SK-N-MC (cell line): ENCODE measurements around the gene PDZD7.

Experiments used
- DNase-seq: peaks from one replicate; pipeline ENCODE4 v3.0.0-alpha.2; 2011; ENCODE audit warnings: low read depth, low spot score
- H3K27ac ChIP-seq: fragments of 200-600 bp; sonication (generic); 2 replicates; pipeline ENCODE4 v1.5.1; 2016; ENCODE audit warnings: mixed run types
- H3K36me3 ChIP-seq: fragments of 200-600 bp; sonication (generic); 2 replicates; pipeline ENCODE4 v1.6.1; 2017; ENCODE audit warnings: antibody characterized with exemption, low read length, mixed read lengths; ENCODE audit not compliant: insufficient read depth
- H3K4me3 ChIP-seq: fragments of 200-600 bp; sonication (generic); 2 replicates; pipeline ENCODE4 v1.5.1; 2016
- H3K9ac ChIP-seq: fragments of 200-600 bp; sonication (generic); 2 replicates; pipeline ENCODE4 v1.8.0; 2017; ENCODE audit warnings: mixed run types, mixed read lengths; ENCODE audit not compliant: insufficient read length
- H3K9me3 ChIP-seq: fragments of 200-600 bp; sonication (generic); 2 replicates; pipeline ENCODE4 v1.6.1; 2017; ENCODE audit warnings: low read depth, mild to moderate bottlenecking, antibody characterized with exemption, low read length, moderate library complexity, mixed read lengths
- EZH2 ChIP-seq: fragments of 200-600 bp; sonication (generic); IDR thresholded peaks from one replicate; pipeline ENCODE4 v1.6.1; 2017; ENCODE audit warnings: antibody characterized with exemption
- FOXP2 ChIP-seq: optimal IDR thresholded peaks from 2 replicates; pipeline ENCODE3; 2011; ENCODE audit warnings: mild to moderate bottlenecking, moderate library complexity; ENCODE audit not compliant: insufficient read depth; ENCODE audit errors: extremely low read length, control extremely low read depth
- POLR2AphosphoS5 ChIP-seq: IDR thresholded peaks from 2 replicates; pipeline ENCODE4 v1.6.1; 2012; ENCODE audit warnings: mild to moderate bottlenecking, low read depth, low read length, borderline replicate concordance

Gene PDZD7

DNA sequence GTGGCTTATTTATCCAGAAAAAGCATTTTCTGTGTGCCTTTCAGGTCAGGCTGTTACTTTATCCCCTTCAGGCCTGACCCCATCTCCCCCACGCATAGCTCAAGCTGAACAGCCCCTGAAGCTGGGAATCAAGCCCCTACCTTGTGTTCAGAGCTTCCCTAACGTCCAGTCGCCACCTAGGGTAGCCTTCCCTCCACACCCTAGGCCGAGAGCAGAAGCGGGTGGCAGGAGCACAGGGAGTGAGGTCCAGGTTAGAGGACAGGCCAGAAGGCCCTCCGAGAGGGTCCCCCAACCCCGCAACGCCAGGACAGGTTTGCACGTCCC lies 62.1 kb downstream of the PDZD7 start:
- TF ChIP-seq POLR2AphosphoS5 (no peak), EZH2 (no peak), FOXP2 (no peak)

DNA sequence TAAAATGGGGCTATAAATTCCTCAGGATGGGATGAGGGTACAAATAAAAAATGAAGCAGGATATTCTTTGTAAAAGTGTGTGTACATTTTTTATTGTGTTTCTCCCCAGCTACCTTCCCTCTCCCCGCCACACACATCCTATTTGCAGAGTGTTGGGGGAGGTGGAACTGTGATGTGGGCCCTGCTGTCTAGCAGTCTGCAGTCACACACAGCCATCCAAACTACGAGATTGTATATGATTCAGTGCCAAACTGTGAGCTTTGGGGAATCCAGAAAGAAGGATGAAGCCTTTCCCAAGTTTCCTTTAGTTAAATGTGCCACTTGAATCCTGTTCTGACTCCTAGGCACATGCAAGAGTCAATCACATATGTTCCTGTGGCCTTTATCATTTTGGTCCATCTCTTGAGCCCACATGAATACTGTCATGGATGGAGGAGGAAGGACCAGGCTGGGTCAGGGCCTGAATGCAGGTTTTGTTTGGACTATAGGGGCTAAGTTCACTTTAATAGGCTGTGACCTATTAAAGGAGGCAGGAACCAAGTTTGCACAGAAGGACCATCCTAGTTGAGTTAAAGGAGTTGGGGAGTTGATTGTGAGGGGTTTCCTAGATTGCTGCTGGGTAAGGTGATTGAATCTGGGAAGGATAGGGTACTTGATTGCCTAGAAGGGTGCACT lies 62.7 kb downstream of the PDZD7 start:
- no peak overlapping the region for H3K27ac ChIP-seq
- TF ChIP-seq FOXP2 (no peak), EZH2 (no peak), POLR2AphosphoS5 (no peak)
- no peak for DNase-seq
- H3K9ac ChIP-seq, result no peak overlapping the region
- H3K9me3 ChIP-seq, result no peaks in the 10 kb centered on the region
- H3K4me3 ChIP-seq, result no peak overlapping the region
- H3K36me3 ChIP-seq, result peaks cover under 1% of the 10 kb centered on the region; the same call in 1 of the 2 replicates

More for the DNA sequence above, 62.1 kb downstream of the PDZD7 start:
- Histone ChIP-seq H3K36me3 (no peaks in the 10 kb centered on the region), H3K9me3 (no peaks in the 10 kb centered on the region), H3K4me3 (no peak overlapping the region), H3K27ac (no peak overlapping the region), H3K9ac (no peak overlapping the region)
- DNase-seq, result no peak

DNA sequence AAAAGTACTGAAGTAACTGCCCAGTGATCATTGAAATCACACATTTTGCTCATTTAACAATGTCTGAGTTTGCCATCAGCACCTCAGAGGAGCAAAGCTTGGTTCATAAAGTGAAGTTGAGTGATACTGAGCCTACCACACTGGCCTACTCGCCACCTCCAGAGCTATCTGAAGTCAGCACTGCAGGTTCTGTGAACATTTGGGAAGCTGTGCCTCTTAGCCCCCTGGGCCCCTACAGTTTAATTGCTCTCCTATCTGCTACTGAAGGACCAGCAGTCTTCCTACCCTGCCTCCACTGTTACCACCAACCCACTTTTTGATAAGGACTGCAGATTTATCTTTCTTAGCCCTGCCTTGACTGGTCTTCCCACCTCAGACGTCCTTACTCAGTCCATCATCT lies 63.6 kb downstream of the PDZD7 start:
- H3K9me3 ChIP-seq, result no peaks in the 10 kb centered on the region

DNA sequence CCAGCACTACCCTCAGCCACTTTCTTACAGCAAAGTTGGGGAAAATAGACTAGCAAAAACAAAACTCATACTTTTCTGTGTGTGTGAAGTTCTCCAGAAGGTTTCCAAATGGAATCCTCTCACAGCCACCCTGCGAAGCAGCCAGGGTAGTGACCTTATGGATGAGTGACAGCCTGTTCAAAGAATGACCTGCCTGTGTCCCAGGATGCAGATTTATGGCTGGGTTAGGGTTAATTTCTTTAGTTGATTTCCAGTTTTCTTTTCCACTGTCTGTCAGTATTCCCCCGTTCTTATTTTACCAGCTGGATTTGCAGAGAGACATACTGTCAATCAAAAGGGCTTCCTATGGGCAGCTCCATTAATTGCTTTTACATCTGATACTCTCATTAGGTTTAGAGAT lies 64.0 kb downstream of the PDZD7 start:
- H3K36me3 ChIP-seq, result peaks cover 12% of the 10 kb centered on the region
- no peak for TF ChIP-seq FOXP2
- no peak for TF ChIP-seq EZH2
- no peak for TF ChIP-seq POLR2AphosphoS5
- DNase-seq, result no peak
- no peaks in the 10 kb centered on the region for H3K9me3 ChIP-seq
- H3K9ac ChIP-seq, result no peak overlapping the region
- H3K4me3 ChIP-seq, result no peak overlapping the region
- H3K27ac ChIP-seq, result no peak overlapping the region

More for the DNA sequence above, 63.6 kb downstream of the PDZD7 start:
- Histone ChIP-seq H3K4me3 (no peak overlapping the region), H3K27ac (no peak overlapping the region), H3K9ac (no peak overlapping the region), H3K36me3 (peaks cover 8% of the 10 kb centered on the region)
- no peak for DNase-seq
- TF ChIP-seq FOXP2, result no peak

DNA sequence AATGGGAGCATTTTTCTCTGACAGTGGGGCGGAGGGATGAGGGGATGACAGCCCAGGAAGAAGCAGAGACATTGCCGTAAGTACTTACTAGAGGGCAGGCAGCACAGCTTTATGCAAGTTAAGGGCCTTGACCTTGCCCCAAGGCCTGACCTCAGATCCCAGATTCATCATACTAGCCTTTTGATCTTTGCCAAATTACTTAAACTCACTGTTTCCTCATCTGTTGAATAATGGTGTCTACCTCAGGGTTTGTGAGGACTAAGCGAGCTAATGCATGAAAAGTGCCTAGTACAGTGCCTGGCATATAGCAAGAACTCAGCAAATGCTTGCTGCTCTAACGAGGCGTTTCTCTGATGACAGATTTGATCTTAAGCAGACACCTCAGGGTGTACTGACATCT lies 65.1 kb downstream of the PDZD7 start:
- no peak overlapping the region for H3K27ac ChIP-seq
- H3K36me3 ChIP-seq, result peaks cover 15% of the 10 kb centered on the region
- TF ChIP-seq POLR2AphosphoS5 (no peak), EZH2 (no peak), FOXP2 (no peak)

DNA sequence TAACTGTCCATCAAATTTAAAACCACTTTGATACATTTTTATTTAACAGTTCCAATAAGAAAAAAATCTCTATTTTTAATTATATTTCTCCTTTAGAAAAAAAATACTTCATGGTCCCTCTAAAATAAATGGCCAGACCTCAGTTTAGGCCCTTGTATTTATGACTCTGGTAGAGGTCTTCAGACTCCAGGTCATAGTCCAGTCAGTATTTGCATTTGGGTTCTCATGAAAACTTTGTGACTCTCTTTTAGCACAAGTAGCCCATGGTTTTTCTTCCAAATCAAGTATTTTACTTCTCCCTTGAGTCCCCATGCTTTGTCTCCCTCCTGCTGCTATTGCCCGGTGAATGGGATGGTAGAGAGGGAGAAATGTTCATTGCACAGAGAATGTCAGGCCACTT lies 67.1 kb downstream of the PDZD7 start:
- Histone ChIP-seq H3K9me3 (no peaks in the 10 kb centered on the region), H3K27ac (no peak overlapping the region), H3K9ac (no peak overlapping the region), H3K4me3 (no peak overlapping the region), H3K36me3 (peaks cover 27% of the 10 kb centered on the region)
- no peak for DNase-seq
- TF ChIP-seq EZH2, result no peak
- TF ChIP-seq FOXP2, result no peak
- no peak for TF ChIP-seq POLR2AphosphoS5

More for the DNA sequence above, 65.1 kb downstream of the PDZD7 start:
- Histone ChIP-seq H3K4me3 (no peak overlapping the region), H3K9me3 (no peaks in the 10 kb centered on the region), H3K9ac (no peak overlapping the region)
- no peak for DNase-seq

DNA sequence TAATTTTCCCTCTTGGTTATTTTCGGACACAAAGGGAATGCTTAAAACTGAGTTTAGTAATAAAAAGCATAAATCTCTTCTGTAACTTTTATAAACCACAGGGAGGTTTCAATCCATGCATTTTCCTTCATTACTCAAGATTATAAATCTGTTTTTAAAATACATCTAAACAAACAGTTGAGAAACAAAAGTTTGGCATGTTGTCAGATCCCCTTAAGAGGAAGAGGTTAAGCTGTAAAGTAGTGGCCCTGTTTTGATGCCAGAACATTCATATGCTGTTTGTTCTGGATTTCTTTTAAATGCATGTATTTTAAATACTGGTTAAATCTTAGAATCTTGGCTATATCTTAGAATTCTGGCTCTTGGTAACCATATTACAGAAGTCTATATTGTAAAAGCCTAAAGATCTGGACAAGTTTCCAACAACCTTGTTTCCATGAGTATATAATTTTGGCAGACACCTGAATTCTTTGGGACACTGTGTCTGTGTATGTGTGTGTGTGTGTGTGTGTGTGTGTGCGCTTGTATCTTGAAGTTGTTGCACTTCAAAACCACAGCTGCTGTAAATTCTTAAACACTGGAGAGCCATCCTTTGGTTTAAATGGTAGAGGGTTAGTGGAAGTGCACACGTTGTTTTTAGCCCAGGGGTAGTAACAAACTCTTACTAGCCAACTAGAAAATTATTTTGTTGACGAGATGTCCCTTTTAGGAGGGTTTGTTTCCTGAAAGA lies 68.4 kb downstream of the PDZD7 start:
- Histone ChIP-seq H3K36me3 (peaks cover 29% of the 10 kb centered on the region), H3K27ac (no peak overlapping the region), H3K4me3 (no peak overlapping the region), H3K9ac (no peak overlapping the region), H3K9me3 (no peaks in the 10 kb centered on the region)
- no peak for DNase-seq
- TF ChIP-seq POLR2AphosphoS5, result no peak
- no peak for TF ChIP-seq EZH2
- TF ChIP-seq FOXP2, result no peak

DNA sequence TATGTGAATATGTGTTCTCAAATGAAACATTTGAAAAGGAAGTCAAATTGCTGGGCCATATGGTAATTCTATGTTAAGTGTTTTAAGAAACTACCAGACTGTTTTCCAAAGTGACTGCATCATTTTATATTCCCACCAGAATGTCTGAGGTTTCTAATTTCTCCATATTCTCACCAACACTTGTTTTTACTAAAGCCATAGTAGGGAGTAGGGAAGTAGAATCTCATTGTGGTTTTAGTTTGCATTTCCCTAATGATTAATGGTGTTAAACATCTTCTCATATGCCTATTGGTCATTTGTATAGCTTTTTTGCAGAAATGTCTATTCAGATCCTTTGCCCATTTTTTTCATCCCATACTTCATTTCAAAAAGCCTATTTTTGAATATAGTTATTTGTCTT lies 70.7 kb downstream of the PDZD7 start:
- DNase-seq, result no peak
- Histone ChIP-seq H3K9ac (no peak overlapping the region), H3K36me3 (peaks cover 31% of the 10 kb centered on the region), H3K27ac (no peak overlapping the region), H3K9me3 (no peaks in the 10 kb centered on the region), H3K4me3 (no peak overlapping the region)
- no peak for TF ChIP-seq FOXP2
- TF ChIP-seq EZH2, result no peak
- no peak for TF ChIP-seq POLR2AphosphoS5
